IPS DF 6.9 (cell line): Measurements from ENCODE around the gene OXCT2.
"Not testable (repeated sequence)": the region's sequence is repeated elsewhere in the genome, so short reads cannot be mapped to it uniquely, and the experiment has no call there.

Experiments used
- DNase-seq: peaks from one replicate; pipeline ENCODE4 v3.0.0-alpha.2; 2013; ENCODE audit warnings: low read depth, low spot score
- H3K27ac ChIP-seq: one replicate; pipeline ENCODE4 v1.5.1; 2013; ENCODE audit warnings: low read length, control low read depth
- H3K27me3 ChIP-seq: 2 replicates; pipeline ENCODE4 v1.6.1; 2013; ENCODE audit warnings: mild to moderate bottlenecking, low read length; ENCODE audit not compliant: control insufficient read depth, insufficient read depth
- H3K36me3 ChIP-seq: 2 replicates; pipeline ENCODE4 v1.6.1; 2013; ENCODE audit warnings: low read length; ENCODE audit not compliant: control insufficient read depth, insufficient read depth
- H3K4me1 ChIP-seq: 2 replicates; pipeline ENCODE4 v1.6.1; 2013; ENCODE audit warnings: low read length; ENCODE audit not compliant: control insufficient read depth, insufficient read depth
- H3K4me3 ChIP-seq: 2 replicates; pipeline ENCODE4 v1.5.1; 2013; ENCODE audit warnings: mild to moderate bottlenecking, low read length
- H3K9me3 ChIP-seq: 2 replicates; pipeline ENCODE4 v1.6.1; 2013; ENCODE audit warnings: low read length, inconsistent platforms; ENCODE audit not compliant: control insufficient read depth, insufficient read depth
- WGBS: extraction: QIAGEN DNeasy Blood & Tissue Kit; methylation state at CpG from one replicate; pipeline ENCODE4 v1.1.7; 2013; ENCODE audit warnings: mixed read lengths, missing lambda C conversion rate; ENCODE audit not compliant: insufficient read length, insufficient coverage; 5-methylcytosine and 5-hydroxymethylcytosine counted together

Gene OXCT2

DNA sequence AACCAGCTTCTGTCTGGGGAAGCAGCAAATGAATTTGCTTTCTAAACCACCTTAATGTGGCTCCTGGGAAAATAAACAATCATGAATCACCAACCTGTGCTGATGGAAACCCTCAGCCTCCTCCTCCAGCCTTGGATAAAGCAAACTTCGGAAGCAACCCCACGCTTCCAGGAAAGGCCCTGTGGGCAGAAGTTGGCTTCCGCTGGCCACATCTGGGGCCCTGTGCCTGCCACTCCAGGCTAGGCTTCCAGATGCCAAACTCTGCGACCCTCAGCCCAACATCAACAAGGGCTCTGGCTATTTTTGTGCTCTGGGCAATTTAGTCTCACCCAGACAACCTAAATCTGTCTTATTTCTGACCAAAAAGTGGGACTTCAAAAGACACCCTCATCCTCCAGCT is 6.2 kb upstream of the OXCT2 start:
- Histone ChIP-seq H3K27me3 (no peaks in the 10 kb centered on the region), H3K27ac (no peak overlapping the region), H3K9me3 (no peaks in the 10 kb centered on the region), H3K4me1 (no peaks in the 10 kb centered on the region; the same call in 1 of the 2 replicates), H3K36me3 (no peaks in the 10 kb centered on the region), H3K4me3 (no peak overlapping the region)
- WGBS: no CpG with 5 or more reads among the region's 4 CpGs
- DNase-seq: no peak

- Histone ChIP-seq H3K27me3 (no peaks in the 10 kb centered on the region), H3K9me3 (no peaks in the 10 kb centered on the region), H3K4me1 (no peaks in the 10 kb centered on the region; the same call in 1 of the 2 replicates), H3K4me3 (no peak overlapping the region), H3K27ac (no peak overlapping the region), H3K36me3 (no peaks in the 10 kb centered on the region)
- DNase-seq: no peak
- WGBS: no CpG with 5 or more reads among the region's 4 CpGs
Observed at GRCh38 chr1:39776886-39777285, 5.7 kb upstream of the OXCT2 start.

DNA sequence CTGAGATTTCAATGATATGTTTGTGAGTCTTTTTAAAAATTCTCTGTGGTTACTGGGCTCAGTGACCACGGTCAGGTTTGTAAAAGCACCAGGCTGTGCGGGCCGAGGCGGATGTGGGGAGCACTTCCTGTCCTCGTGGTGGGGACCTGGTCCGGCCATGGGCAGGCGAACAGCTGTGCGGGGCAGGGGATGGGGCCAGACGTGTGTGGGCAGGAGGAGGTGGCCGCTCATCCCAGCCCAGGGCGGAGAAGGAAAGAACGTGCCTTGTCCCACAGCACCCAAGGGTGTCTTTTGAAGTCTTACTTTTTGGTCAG is 5.2 kb upstream of the OXCT2 start:
- DNase-seq: no peak
- H3K4me1 ChIP-seq: no peaks in the 10 kb centered on the region; the same call in 1 of the 2 replicates
- no peak overlapping the region for H3K27ac ChIP-seq
- no peaks in the 10 kb centered on the region for H3K9me3 ChIP-seq
- WGBS: no CpG with 5 or more reads among the region's 12 CpGs
- H3K27me3 ChIP-seq: no peaks in the 10 kb centered on the region
- H3K36me3 ChIP-seq: no peaks in the 10 kb centered on the region
- no peak overlapping the region for H3K4me3 ChIP-seq

- WGBS: no CpG with 5 or more reads among the region's 20 CpGs
- not testable (repeated sequence) for H3K27me3 ChIP-seq, DNase-seq, H3K9me3 ChIP-seq, H3K4me1 ChIP-seq, H3K36me3 ChIP-seq, H3K4me3 ChIP-seq, H3K27ac ChIP-seq
Observed at GRCh38 chr1:39775676-39776399, 4.7 kb upstream of the OXCT2 start.

DNA sequence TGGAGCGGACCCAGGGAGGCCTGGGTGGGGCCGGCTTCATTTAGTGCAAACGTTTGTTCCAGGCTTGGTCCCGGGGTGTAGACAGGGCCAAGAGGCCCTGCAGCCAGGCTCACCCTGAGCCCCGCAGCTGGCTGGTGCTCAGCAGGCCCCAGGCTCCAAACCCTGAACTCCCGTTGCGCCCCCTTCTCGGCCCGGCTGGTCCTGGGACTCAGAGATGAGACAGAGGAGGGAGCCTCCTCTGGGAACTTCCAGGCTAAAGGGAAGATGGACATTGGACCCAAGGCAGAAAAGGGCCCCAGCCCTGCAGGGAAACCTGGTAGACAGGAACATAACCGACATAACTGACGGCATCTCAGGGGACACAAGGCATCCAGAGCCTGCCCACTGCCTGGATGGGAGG is 4.0 kb upstream of the OXCT2 start:
- no CpG with 5 or more reads among the region's 11 CpGs for WGBS
- H3K4me1 ChIP-seq, H3K36me3 ChIP-seq, H3K27ac ChIP-seq, H3K27me3 ChIP-seq, H3K9me3 ChIP-seq, H3K4me3 ChIP-seq, DNase-seq: not testable (repeated sequence)

DNA sequence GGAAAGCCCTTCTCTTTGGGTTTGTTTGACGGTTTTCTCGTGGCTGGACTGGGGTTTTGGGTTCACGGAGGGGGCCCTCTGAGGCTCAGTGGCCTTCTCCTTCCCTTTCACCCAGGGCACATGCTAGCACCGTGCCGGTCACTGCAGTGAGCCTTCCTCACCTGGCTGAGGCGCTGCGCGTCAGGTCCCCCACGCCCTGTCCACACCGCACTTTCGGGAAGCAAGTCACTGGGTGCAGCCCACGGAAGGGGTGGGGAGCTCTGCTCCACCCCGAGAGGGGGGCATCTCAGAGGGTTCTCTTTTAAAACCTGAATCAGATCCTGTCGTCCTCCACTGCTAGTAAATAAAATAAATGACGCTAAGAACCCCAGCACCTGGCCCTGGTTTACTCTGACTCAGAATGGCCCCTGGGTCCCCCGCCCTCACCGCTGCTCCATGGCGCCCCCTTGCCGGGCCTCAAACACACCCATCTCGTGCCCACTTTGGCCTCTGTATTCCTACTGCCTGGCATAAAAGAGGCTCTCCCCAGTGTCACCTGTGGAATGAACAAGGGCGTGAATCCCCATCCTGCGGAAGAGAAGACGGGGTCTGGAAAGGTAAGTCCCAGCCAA is 2.3 kb upstream of the OXCT2 start:
- not testable (repeated sequence) for H3K4me1 ChIP-seq, H3K36me3 ChIP-seq, H3K4me3 ChIP-seq, H3K9me3 ChIP-seq, H3K27me3 ChIP-seq, DNase-seq, H3K27ac ChIP-seq
- WGBS: no CpG with 5 or more reads among the region's 23 CpGs

- DNase-seq, H3K4me1 ChIP-seq, H3K27ac ChIP-seq, H3K4me3 ChIP-seq, H3K27me3 ChIP-seq, H3K9me3 ChIP-seq, H3K36me3 ChIP-seq: not testable (repeated sequence)
- no CpG with 5 or more reads among the region's 71 CpGs for WGBS
Observed at GRCh38 chr1:39770100-39771021, 787 bp downstream of the OXCT2 start.

GRCh38 chr1:39769502-39769901 is 1.6 kb downstream of the OXCT2 start:
- no CpG with 5 or more reads among the region's 19 CpGs for WGBS
- not testable (repeated sequence) for H3K4me1 ChIP-seq, DNase-seq, H3K9me3 ChIP-seq, H3K4me3 ChIP-seq, H3K27ac ChIP-seq, H3K27me3 ChIP-seq, H3K36me3 ChIP-seq

DNA sequence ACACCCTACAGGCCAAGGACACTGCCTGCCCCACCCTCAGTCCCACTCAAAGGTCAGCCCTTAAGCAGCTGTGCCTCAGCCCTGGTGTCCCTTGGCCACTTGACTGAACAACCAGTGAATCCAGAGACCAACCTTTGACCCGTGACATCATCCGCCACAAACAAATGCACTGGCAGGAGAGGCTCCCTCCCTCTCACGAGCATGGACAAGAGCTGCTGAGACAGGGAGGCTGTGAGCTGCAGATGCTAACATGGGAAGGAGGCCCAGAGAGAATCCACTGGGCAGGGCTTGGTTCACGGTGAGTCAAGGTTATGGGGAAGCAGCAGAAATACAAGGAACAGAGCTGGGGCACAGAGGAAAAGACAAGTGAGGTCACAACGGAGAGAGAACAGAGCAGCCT is 4.7 kb downstream of the OXCT2 start:
- no CpG with 5 or more reads among the region's 5 CpGs for WGBS
- H3K36me3 ChIP-seq, H3K9me3 ChIP-seq, H3K4me3 ChIP-seq, H3K4me1 ChIP-seq, H3K27ac ChIP-seq, DNase-seq, H3K27me3 ChIP-seq: not testable (repeated sequence)

GRCh38 chr1:39764512-39764911 is 6.6 kb downstream of the OXCT2 start:
- H3K4me3 ChIP-seq, H3K4me1 ChIP-seq, H3K9me3 ChIP-seq, DNase-seq, H3K36me3 ChIP-seq, H3K27me3 ChIP-seq, H3K27ac ChIP-seq: not testable (repeated sequence)
- WGBS: no CpG with 5 or more reads among the region's 19 CpGs
